HL-60/S4 treated with phorbol 12-myristate 13-acetate at 8.2 ng/mL for 4 days and 3 days (cell line): ENCODE results near the gene GNG13.
"Not testable (repeated sequence)": the region's sequence is repeated elsewhere in the genome, so short reads cannot be mapped to it uniquely, and the experiment has no call there.

Experiments used
- in situ Hi-C: fragments of 300-500 bp; cut with MboI; formaldehyde crosslinking; loops from 2 replicates; pipeline ENCODE4 v1.15.0; 2022; ENCODE audit warnings: low sequenced_read_pairs

Gene GNG13

DNA sequence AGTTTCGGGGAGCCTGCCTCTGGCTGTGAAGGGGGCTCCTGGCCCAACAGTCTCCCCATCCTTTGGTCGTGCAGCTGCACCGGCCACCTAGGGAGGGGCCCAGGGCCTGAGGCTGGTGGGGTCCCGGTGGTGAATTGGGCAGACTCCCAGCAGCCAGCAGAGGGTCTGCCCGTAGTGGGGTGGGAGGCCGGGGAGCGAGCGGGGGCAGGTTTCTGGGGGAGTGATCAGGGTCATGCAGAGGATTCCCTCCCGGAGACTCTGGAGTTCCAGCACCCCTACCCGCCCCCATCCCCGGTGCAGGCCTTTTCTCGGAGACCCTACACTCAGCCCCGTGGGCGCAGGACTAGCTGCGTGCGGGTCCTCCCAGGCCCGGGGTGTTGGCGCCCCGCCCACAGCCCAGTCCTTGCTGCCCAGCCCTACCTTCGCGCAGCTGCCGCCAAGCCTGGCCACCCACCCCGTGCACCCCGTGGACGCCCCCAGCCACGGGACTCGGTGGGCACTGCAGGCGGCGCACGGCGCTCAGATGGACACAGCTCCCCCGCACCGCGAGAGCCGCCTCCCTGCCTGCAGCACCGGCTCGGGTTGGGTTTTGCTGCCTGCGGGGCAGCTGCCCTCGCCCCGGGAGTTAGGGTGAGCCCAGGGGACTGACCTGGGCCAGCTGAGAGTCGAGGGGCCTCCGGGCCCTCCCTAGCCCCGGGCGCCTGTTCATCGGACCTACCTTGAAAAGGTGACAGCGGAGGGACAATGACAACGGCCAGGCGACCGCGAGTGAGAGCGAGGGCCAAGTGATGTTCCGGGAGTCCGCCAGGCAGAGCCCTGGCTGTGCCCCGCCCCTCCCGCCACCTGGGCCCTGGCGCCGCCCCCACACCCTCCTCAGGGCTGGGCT lies at the start of gene GNG13:
GNG13 (minus strand) TSS at position 787 of the 886 bp plus-strand sequence. CDS start 1,657 bp downstream, outside the sequence.
- in situ Hi-C loops, result no loop called here

DNA sequence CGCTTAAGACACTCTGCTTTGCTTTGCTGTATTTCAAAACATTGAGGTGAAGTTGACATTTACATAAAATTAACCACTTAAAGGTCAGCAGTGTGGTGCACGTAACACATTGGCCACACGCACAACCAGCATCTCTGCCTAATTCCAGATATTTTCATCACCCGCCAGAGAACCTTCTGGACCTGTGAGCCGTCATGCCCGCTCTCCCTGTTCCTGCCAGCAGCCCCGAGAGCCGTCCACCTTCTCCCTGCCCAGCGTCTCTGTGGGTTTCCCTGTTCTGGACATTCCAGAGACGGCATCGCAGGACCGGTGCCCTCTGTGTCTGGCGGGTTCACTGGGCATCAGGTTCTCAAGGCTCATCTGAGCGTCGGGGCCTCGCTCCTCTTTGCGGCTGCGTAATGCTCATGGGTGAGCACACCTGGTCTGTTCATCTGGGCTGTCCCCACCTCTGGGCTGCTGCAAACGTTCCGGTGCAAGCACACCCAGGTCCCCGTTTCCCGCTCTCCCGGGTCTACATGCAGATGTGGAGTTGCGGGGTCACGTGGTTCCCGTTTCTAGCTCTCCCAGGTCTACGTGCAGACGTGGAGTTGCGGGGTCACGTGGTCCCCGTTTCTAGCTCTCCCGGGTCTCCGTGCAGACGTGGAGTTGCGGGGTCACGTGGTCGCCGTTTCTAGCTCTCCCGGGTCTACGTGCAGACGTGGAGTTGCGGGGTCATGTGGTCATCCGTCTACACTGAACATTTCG lies 48.1 kb upstream of the GNG13 start:
- in situ Hi-C loops, result no loop called here

- in situ Hi-C loops, result no loop called here
These were observed 47.3 kb upstream of the GNG13 start for GRCh38 chr16:847681-848445.

- in situ Hi-C loops, result no loop called here
These were observed 46.6 kb upstream of the GNG13 start for GRCh38 chr16:847151-847550.

GRCh38 chr16:845351-845745 lies 44.8 kb upstream of the GNG13 start:
- in situ Hi-C loops, result no loop called here

DNA sequence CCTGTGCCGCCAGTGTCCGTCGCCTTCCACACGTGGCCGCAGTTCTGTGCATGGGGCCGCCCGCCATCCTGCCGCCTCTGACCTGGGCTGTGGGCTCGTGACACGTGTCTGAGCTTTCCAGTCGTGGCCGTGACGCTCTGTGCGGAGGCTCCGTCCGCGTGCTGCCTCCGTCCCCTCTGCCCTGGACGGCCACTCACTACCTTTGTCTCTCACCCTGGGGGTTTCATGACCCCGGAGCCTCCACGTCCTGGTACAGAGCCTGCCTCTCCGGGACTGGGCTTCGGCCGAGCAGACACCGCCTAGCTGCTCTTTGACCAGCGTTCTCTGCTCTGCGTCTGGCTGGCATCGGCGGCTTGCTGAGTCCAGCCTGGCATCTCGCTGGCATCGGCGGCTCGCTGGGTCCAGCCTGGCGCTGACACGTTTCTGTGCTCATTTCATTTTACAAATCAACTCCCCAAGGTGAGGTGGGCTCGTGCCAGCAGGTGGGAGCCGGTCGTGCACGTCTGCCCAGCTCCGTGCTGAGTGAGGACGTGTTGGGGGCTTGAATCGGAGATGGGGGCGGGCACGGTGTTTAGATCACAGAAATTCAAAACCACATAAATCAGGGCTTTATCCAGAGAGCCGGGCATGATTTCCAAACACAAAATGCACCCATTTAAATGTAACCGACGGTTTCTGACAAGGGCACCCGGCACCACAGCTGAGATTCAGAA lies 44.3 kb upstream of the GNG13 start:
- in situ Hi-C loops, result no loop called here

GRCh38 chr16:843771-844170 lies 43.2 kb upstream of the GNG13 start:
- in situ Hi-C loops, result no loop called here

GRCh38 chr16:842711-843560 lies 42.4 kb upstream of the GNG13 start:
- in situ Hi-C loops, result no loop called here

DNA sequence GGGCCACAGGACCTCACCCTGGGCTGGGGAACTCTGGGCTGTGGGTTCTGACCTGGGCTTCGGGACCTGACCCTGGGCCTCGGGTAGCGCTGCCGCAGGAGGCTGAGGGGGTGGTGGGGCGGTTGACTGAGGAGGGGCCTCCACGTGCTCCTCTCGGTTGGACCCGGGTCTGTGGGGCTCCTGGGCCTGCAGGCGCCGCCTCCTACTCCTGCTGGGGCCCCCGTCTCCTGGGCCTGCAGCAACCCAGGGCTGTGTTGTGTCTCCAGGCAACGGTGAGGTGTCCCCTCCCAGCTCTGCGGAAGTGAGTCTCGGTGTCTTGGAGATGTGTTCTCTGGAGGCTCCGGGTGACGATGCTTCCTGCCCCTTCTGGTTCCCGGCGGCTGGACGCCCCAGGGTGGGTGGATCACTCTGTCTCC lies 41.5 kb upstream of the GNG13 start:
- in situ Hi-C loops, result no loop called here

DNA sequence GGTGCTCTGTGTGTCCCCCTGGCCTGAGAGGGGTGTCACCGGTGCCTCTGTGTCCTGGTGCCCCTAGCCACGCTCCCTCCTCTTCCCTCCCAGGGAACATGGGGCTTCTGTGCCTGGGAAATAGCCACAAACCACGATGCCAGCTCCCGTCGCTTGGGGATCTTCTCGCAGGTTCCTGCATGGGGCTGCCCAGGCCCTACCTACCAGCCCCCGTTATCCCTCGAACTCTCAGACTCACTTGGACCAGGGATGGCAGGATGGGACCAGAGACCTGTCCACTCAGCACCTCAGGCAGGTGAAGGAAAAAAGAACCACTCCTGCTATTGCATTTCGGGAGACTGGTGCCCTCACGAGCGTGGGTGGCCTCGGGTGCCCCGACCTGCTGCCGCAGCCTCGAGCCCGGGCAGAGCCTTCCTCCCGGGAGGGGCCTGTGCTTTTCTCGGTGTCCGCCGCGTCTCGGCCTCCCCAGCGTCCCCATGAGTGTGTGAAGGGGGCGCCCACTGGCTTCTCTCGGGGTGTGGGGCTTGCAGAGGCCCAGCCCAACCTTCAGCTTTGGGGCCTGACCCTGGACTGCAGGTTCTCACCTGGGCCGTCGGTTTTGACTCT lies 41.0 kb upstream of the GNG13 start:
- in situ Hi-C loops, result no loop called here

- in situ Hi-C loops, result no loop called here
These were observed 40.3 kb upstream of the GNG13 start for GRCh38 chr16:840561-841454.

DNA sequence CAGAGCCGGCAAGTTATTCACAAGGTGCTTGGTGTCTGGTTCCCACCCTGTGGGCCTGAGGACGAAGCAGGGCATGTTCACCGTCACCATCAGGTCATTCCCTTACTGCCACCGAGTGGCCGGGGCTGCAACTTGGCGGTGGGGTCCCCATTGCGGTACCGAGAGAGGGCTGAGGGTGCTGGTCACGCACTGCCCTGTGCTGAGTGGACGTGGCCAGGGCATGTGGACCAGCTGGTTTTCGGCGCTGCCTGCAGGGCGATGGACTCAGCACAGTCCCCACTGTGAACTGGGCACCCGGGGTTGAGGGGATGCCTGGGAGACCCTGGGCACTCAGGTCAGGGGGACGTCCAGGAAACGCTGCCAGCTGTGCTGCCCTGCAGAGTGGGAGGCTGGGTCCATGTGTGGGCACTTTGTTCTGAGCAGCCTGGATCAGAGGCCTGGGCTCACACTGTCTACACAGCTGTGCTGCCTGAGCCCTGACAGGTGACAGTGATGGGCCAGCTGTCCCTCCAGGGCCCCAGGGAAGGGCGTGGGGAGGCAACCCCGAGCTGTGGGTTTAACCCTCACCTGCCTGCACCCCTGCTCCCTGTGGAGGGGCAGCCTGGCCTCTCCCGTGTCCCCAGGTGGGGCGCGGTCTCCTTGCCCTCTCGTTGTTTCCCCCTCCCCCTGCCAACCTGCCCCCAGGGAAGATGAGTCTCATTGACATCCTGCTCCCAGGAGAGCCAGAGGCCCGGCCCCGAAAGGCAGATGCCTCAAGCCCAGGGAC lies 39.3 kb upstream of the GNG13 start:
- in situ Hi-C loops, result no loop called here

- in situ Hi-C loops, result no loop called here
These were observed 38.2 kb upstream of the GNG13 start for GRCh38 chr16:838741-839140.

DNA sequence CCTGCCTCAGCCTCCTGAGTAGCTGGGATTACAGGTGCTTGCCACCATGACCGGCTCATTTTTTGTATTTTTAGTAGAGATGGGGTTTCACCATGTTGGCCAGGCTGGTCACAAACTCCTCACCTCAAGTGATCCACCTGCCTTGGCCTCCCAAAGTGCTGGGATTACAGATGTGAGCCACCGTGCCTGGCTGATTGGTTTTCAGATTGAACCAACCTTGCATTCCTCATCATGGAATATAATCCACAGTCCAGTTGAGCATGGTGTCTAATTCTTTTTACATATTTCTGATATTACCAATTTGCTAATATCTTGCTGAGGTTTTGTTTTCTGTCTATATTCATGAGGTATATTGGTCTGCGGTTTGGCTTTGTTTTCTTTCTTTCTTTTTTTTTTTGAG lies 36.3 kb upstream of the GNG13 start:
- in situ Hi-C loops, result not testable (repeated sequence)

DNA sequence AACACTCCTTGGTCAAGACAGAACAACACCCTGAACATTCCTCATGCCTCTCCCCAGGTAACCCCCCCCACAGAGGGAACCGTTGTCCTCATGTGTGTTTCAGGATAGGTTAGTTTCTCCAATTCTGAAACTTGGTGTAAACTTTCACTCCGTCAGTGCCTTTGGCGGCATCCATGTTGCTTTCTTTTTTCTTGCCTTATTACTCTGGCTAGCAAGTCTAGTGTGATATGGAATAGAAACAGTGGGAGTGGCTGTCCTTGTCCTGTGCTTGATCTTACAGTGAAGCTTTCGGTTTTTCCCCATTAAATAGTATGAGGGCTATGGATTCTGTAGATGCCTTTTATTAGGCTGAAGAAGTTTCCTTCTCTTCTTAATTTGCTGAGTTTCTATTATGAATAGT lies 35.7 kb upstream of the GNG13 start:
- in situ Hi-C loops, result no loop called here

DNA sequence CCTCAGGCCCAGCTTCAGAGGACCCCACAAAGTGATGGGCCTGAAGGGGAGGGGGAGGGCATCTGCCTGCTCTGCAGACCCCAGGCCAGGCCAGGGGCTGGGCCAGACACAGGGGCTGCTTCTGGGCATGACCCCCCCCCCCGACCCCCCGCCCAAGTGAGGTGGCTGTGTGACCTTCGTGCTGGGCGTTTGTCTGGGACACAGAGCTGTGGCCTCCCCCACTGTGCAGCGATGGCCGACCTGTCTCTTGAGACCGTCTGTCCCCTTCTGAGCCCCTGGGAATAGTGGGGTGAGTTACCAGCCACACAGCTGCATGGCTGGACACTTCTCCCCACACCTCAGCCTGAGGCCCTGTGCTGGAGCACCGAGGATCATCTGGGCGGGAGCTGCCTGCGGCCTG lies 34.8 kb upstream of the GNG13 start:
- in situ Hi-C loops, result no loop called here

GRCh38 chr16:833411-833810 lies 32.9 kb upstream of the GNG13 start:
- in situ Hi-C loops, result no loop called here
